ENCODE results near the gene REEP3.
"Not testable (repeated sequence)": the region's sequence is repeated elsewhere in the genome, so short reads cannot be mapped to it uniquely, and the experiment has no call there.

REEP3 gene, protein sequence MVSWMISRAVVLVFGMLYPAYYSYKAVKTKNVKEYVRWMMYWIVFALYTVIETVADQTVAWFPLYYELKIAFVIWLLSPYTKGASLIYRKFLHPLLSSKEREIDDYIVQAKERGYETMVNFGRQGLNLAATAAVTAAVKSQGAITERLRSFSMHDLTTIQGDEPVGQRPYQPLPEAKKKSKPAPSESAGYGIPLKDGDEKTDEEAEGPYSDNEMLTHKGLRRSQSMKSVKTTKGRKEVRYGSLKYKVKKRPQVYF

DNA sequence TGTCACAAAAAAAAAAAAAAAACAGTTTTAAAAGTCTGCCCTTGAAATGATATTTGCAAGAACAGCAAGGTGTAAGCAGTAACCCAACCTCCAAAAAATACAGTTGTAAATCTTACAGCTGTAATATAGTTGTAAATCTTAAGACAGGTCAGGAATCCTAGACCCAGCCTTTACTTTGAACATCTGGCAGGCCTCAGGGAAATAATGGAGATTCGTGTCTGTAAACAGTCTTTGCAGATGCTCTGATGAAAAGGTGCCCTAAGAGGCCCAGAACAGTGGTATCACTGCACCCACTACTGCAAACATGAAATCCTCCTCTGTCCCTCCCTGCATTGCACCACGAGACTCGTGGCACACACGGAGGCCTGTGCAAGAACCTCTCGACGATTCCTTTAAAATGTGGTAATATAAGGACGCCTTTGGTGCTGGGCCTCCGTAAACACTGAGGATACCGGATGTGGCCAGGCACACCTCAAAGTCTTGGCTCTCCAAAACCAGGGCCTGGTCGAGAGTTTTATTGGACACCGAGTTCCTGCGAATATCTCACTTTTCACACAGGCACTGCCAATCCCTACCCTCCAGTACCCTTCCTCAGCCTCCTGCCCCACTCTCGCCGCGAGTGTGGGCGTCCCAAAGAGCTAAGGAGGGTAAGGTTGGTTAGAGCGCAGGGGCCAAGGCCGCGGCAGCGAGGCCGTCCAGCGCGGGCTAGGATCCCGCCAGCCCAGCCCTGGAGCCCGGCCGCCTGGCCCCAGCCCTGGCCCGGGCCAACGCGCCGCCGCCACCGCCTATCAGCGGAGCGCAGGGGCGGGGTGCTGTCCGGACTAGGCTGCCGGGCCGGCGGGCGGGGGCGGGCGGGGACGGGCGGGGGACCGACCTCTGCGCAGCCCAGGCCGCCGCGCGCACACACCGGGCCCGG is at the start of gene REEP3:
Gene REEP3 (plus strand): TSS at position 902 of the 916 bp plus-strand sequence. CDS start 145 bp downstream, outside the sequence.
- DNase-seq, result no peak

- DNase-seq, result no peak
These were observed 46.7 kb upstream of the REEP3 start for GRCh38 chr10:63474488-63474887.

DNA sequence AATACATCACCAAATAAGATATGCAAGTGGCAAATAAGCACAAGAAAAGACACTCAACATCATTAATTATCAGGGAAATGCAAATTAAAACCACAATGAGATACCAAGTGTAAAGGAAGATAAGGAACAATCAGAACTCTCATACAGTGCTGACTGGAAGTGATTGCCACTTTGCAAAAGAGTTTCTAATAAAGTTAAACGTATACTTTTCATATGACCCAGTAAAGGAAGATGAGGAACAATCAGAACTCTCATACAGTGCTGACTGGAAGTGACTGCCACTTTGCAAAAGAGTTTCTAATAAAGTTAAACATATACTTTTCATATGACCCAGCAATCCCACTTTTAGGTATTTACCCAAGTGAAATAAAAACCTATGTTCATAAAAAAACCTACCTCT is 43.3 kb upstream of the REEP3 start:
- no peak for DNase-seq

- no peak for DNase-seq
These were observed 42.6 kb upstream of the REEP3 start for GRCh38 chr10:63478564-63478963.

DNA sequence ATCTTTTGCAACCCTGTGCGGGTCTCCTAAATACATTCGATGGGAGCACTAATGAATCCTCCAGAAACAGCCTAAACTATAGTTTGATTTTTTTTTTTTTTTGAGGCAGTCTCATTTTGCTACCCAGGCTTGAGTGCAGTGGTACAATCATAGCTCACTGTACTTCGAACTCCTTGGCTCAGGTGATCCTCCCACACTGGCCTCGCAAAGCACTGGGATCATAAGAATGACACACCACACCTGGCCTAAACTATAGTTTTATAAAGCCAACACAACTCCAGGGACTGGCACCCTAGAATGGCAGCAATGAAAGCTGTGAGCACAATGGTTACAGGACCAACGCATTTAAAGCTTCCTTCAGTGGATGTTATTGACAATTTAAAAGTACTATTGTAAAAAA is 41.0 kb upstream of the REEP3 start:
- DNase-seq, result no peak

DNA sequence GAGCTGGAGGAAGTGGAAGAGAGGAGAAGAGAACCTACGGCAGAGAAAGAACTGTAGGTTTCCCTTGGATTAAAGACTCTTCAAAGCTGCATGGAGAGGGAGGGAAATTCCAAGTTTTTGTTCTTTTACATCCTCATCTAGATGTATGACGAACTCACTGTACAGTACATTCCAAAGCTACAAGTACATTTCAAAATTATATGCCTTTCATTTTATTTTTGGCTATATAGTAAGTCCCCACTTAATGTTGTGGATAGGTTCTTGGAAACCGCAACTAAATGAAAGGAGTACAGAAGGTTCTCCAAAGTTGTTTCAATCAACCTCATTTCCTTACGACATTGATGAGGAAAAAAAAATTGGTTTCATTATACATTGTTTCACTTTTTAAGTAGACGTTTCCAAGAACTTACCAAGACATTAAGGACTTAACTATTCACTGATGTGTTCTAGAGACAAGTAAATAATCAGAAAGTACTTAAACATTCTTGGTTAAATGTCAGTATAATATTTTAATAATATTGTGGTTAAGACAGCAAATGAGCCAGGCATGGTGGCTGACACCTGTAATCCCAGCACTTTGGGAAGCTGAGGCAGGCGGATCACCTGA is 39.3 kb upstream of the REEP3 start:
- no peak for DNase-seq

DNA sequence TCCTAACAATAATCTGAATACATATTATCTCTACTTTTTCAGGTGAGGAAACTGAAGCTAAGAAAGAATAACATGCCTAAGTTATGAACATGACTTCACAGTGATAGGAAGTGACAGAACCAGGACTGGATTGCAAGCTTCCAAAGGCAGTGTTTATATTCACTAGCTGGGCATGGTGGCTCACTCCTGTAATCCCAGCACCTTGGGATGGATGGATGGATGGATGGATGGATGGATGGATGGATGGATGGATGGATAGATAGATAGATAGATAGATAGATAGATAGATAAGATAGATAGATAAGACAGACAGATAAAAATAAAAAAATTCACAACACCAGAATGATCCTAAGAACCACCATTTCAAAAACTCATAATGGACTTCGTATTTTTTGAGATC is 37.2 kb upstream of the REEP3 start:
- DNase-seq, result no peak

- no peak for DNase-seq
These were observed 33.2 kb upstream of the REEP3 start for GRCh38 chr10:63487990-63488389.

DNA sequence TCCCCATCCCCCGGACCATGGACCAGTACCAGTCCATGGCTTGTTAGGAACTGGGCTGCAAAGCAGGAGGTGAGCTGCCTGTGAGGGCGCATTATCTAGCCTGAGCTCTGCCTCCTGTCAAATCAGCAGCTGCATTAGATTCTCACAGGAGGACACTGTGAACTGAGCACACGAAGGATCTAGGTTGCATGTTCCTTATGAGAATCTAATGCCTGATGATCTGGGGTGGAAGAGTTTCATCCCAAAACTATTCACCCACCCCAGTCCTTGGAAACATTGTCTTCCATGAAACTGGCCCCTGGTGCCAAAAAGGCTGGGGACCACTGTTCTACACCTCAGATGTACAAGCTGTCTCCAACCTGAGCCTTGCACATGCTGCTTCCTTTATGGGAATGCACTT is 31.4 kb upstream of the REEP3 start:
- DNase-seq, result no peak

- no peak for DNase-seq
These were observed 29.4 kb upstream of the REEP3 start for GRCh38 chr10:63491588-63492316.

DNA sequence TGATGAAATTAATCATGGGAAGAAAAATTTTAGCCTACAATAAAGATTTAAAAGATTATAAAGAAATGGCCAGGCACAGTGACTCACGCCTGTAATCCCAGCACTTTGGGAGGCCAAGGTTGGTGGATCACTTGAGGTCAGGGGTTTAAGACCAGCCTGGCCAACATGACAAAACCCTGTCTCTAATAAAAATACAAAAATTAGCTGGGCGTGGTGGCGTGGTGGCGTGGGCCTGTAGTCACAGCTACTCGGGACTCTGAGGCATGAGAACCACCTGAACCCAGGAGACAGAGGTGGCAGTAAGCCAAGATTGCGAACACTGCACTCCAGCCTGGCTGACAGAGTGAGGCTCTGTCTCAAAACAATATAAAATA is 28.9 kb upstream of the REEP3 start:
- not testable (repeated sequence) for DNase-seq

- no peak for DNase-seq
These were observed 28.2 kb upstream of the REEP3 start for GRCh38 chr10:63493004-63493403.

DNA sequence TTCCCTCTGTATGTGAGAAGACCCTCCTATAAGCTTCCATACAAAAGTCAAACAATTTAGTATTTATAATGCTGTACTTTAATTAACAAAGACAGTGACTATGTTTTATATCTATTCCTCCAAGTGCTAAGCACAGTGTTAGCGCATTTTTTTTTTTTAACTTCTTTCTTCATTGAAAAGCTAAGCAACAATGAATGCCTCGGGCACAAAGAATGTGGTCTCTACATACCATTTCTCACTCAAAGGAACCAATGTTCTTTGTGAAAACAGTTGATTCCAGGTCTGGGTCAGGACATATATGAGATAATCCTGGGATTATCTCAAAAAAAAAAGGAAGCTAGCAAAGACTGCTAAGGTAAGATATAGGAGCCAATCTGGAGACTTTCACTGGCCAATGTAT is 26.2 kb upstream of the REEP3 start:
- DNase-seq, result no peak

- DNase-seq, result no peak
These were observed 24.6 kb upstream of the REEP3 start for GRCh38 chr10:63496561-63496960.

DNA sequence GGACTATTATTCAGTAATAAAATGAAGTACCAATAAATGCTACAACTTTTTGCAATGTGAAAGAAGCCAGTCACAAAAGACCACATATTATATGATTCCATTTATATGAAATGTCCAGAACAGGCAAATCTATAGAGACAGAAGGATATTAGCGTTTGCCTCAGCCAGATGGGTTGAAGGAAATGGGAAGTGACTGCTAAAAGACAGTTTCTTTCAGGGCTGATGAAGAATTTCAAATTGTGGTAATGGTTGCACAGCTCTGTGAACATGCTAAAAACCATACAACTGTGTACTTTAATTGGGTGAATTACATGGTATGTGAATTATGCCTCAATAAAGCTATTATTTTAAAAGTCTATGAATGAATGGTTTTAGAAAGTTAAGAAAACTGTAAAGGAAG is 23.9 kb upstream of the REEP3 start:
- DNase-seq, result no peak

- no peak for DNase-seq
These were observed 22.5 kb upstream of the REEP3 start for GRCh38 chr10:63498665-63499064.

GRCh38 chr10:63500551-63500950 is 20.6 kb upstream of the REEP3 start:
- not testable (repeated sequence) for DNase-seq

GRCh38 chr10:63501954-63502353 is 19.2 kb upstream of the REEP3 start:
- DNase-seq, result no peak

DNA sequence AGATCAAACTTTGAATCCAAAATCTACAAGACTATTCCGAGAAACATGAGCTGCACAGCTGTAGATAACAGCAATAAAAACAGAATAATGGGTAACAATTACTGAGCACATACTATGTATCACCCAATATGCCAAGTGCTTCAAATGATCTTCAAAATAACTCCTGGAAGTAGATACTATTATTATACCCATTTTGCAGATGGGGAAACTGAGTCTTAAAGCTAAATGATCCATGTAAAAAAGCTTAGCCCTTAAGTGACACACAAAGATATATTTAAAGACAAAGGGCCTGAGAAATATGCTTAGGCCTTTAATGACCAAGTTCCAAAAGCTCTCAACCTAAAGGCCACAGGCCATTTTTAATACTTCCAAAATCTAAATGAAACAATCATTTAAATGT is 18.4 kb upstream of the REEP3 start:
- DNase-seq, result no peak

DNA sequence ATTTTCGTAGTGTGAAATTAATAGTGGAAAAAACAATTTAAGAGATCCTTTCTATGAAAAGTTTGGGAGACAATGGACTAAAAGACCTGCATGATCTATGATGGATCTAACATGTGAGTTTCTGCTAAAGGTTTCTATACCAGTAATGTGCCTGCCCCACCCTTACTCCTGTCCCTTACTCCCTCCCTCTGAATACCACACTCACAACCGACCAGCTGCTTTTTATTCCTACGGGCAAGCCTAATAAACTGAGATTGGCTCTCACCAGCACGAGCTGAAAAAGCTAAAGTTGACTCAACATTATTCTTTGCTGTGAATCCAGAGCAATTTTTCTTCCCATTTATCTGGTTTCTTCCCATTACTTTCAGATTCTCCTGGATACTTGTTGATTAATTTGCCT is 17.8 kb upstream of the REEP3 start:
- DNase-seq, result no peak

- no peak for DNase-seq
These were observed 16.9 kb upstream of the REEP3 start for GRCh38 chr10:63504145-63504881.

DNA sequence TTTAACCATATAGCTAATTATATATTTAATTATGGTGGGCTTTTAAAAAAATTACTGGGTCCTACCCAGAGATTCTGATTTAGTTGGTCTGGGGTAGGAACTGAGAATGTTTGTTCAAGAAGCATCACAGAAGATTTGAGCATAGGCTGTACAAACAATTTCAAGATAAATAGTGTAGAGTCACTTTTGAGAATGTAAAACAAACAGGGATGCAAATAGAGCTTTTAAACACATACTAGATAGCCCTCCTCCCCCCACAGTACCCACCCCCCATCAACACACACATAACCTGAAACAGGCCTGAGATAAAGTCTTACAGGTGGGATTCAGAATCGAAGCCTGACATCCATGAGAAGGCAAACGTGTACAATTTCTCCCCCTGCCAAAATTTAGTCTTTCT is 15.6 kb upstream of the REEP3 start:
- no peak for DNase-seq

- DNase-seq, result no peak
These were observed 14.6 kb upstream of the REEP3 start for GRCh38 chr10:63506554-63506953.
